NCI-H510A treated with DMSO at 0.1 percent for 48 hours (cell line): Measurements from ENCODE around the gene ANKRD18A.

Experiments
- DNase-seq: peaks from one replicate; lab custom pipeline; 2025; lab: John Stamatoyannopoulos, UW

Gene ANKRD18A

GRCh38 chr9:38620483-38621433, at the start of gene ANKRD18A:
ANKRD18A (minus strand) TSS chr9:38620596; CDS start chr9:38620285, 311 bp downstream.
- DNase-seq: peak; percentile 48

DNA sequence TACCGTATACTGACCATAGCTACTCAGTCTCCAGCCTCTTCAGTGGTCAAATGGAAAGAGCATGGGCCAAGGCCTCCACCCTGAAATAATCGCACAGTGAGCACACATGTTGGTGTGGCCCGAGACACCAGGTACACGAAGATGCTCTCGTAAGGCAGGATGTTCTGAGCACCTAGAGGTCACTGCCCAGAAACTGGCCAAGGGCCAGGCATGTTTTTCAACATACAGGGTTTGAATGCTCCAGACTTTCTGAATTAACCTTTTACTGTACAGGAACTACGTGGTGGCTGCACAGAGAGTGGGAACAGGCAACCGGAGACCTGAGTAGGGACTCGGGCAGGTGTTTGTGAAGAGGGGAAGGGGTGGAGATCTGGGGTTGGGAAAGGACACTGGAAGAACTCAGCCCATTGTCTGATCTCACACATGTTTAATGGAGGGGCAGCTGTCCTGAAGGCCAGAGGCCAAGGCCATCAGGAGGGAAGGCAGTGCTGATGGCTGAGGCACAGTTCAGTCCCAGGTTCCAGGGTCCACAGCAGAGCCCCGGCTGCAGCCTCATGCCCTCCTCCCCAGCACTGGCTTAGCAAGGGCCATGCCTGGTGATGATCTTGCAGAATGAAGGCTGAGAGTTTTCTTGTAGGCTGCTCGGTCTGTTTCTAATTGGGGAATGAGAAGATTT, 48.5 kb upstream of the ANKRD18A start:
- no peak for DNase-seq

DNA sequence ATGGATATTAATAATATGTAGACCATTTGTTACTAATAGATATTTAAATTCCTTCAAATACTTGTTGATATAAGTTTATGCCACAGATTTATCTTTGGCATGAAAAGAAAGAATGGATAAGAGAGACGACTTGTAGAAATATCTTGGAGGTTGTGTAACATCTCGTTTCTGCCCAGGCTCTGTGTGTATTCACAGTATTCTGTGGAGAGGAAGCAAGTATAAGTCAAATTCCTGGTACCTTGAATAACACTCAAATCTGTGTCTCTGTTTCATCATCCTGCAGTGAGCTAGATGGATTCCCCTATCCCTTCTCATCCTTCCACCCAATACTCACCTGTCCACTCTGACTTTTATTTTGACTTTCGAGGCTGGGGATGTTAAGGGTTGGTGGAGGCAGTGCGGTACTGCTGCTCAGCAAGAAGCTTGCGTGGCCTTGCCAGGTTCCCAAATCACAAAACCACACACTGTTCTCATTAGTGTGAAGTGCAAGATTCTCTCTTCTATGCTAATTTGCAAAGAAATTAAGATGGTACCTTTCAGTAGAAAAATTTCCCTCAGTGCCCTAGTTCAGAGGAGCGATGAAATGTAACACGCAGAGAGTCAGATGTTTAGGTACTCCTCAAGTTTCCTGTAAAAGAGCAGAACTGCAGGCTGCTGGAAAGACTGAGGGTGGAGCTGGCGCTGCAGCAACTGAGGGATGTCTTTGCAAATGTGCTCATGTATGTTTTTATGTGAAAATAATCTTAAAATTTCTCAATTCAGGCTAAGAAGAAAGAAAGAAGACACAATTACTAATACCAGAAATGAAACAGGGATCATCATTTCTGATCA, 42.6 kb upstream of the ANKRD18A start:
- no peak for DNase-seq

DNA sequence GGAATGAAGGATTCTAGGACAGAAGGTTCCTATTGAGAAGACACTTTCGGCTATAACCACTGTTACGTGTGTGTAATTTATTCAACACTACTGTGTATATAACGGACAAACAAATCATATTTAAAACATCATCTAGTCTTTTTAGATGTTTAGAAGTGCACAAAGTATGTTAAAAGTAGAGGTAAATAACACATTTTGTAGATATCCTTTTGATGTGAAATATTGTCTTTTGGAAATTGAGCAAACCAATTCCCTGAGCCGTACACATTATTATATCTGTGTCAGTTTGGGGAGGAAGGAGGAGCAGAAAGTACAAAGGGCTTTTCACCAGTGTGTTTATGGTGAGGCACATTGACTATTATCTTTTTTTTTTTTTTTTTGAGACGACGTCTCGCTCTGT, 39.1 kb upstream of the ANKRD18A start:
- no peak for DNase-seq

GRCh38 chr9:38656896-38657295, 36.5 kb upstream of the ANKRD18A start:
- DNase-seq: no peak

GRCh38 chr9:38652486-38652885, 32.1 kb upstream of the ANKRD18A start:
- no peak for DNase-seq

GRCh38 chr9:38652044-38652443, 31.6 kb upstream of the ANKRD18A start:
- DNase-seq: no peak

GRCh38 chr9:38651400-38652042, 31.1 kb upstream of the ANKRD18A start:
- DNase-seq: no peak

DNA sequence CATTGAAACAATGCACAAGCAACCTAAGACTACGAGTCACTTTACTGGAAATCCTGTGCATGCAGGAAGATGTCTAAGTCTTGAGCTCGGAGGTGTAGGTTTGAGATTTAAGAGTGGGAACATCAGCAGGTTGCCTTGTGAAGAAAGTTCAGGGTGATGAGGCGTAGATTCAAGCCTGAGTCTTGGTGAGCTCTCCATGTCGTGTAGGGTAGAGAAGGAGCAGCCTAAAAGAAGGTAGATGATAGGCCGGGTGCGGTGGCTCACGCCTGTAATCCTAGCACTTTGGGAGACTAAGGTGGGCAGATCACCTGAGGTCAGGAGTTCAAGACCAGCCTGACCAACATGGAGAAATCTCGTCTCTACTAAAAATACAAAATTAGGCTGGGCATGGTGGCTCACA, 30.2 kb upstream of the ANKRD18A start:
- DNase-seq: no peak

DNA sequence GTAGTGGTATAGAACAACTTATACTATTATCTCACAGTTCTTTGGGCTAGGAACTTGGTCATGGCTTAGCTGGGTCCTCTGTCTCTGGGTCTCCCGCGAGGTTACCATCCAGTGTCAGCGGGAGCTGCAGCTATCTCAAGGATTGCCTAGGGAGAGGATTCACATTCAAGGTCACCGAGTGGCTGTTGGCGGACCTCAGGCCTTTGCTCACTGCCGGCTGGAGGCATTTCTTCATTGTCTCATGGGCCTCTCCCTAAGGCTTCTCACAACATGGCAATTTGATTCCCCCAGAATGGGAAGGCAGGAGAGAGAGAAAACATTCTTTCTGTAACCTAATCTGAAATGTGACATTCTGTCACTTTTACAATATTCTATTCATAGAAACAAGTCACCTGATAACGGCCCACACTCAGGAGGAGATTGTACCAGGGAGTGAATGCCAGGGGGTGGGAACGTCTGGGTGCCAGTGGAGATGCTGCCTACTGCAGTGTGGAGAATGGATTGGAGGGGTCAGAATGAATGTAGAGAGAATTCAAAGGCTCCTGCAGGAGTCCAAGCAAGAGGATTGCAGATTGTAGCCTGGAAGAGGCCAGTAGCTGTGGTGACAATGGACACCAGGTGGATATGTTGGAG, 29.5 kb upstream of the ANKRD18A start:
- no peak for DNase-seq

- DNase-seq: no peak
These were observed 24.2 kb upstream of the ANKRD18A start for GRCh38 chr9:38644601-38645000.

DNA sequence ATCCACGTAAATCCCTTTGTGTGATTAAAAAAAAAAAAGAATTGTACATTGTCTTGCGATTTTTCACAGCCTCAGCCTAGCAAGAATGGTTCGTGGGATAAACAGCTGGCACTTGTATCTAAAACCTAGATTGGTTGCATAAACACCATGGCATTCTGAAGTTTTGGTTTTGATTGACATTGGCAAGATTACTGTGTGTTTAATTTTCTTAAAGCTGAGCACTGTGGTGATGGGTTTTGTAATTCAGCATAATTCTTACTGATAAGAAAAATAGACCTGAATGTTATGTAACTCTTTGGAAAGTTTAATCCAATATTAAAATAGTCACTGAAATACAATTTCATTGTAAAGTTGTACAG, 23.4 kb upstream of the ANKRD18A start:
- DNase-seq: no peak

DNA sequence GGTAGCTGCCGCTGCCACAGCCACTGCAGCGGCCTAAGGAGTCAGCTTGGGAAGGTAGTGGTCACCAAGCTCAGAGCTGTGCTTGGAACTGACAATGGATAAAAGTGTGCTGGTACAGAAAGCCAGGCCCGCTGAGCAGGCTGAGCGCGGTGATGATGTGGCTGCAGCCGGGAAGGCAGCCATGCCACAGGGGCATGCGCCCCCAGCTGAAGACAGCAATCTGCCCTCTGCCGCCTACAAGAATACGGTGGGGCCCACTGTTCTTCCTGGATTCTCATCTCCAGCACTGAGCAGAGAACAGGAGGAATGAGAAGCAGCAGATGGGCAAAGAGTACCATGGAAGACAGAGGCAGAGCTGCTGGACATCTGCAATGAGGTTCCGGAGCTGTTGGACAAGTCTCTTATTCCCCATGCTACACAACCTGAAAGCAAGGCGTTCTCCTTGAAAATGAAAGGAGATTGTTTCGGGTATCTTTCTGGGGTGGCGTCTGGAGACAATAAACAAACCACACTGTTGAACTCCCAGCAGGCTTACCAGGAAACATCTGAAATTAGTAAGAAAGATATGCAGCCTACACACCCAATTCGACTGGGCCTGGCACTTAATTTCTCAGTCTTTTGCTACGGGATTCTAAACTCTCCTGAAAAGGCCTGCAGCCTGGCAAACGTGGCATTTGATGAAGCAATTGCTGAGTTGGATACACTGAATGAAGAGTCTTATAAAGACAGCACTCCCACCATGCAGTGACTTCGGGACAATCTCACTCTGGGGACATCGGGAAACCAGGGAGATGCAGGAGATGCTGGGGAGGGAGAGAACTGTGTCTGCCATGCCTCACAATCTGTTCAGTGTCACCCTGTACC, 22.8 kb upstream of the ANKRD18A start:
- DNase-seq: no peak

- peak; percentile 40 for DNase-seq
These were observed 21.8 kb upstream of the ANKRD18A start for GRCh38 chr9:38641985-38642864.

DNA sequence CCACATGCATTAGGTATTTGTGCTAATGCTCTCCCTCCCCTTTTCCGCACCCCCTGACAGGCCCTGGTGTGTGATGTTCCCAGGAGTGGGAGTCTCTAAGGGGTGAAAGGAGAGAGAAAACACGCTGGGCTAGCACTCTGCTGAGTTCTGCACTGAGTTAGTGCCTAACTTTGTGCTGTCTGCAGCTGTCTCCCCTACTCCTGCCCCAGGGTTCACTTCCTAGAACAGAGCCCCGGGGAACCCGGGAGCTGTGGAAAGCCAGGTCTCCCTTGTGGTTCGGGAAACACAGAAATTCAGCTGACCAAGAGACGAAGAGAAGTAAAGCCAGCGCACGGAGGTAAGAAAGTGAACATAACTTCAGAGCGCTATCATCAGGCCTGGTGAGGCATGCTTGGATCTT, 20.7 kb upstream of the ANKRD18A start:
- no peak for DNase-seq

DNA sequence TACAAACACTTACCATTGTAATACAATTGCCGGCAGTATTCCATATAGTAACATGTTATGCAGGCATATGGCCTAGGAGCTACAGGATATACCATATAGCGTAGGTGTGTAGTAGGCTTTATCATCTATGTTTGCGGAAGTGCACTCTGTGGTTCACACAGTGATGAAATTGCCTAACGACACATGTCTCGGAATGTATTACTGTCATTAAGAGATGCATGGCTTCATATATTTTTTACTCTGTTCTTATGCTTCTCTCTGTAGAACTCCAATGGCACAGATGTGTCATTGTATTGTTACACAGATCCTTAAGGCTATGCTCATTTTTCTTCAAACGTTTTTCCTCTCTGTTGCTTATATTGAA, 19.2 kb upstream of the ANKRD18A start:
- DNase-seq: no peak

- DNase-seq: no peak
These were observed 18.6 kb upstream of the ANKRD18A start for GRCh38 chr9:38638881-38639576.

DNA sequence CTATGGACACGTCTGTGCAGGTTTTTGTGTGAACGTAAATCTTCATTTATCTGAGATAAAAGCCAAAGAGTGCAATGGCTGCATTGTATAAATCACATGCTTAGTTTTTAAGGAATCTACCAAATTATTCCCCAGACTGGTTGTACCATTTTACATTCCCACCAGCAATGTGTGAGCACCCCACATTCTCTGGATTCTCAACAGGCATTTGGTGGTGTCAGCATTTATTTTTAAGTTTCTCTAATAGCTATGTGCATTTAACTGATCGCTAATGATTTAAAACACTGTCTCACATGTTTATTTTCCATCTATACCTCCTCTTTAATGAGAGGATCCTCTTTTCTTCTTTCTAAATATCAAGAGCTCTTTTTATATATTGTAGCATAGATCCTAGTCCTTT, 13.9 kb upstream of the ANKRD18A start:
- no peak for DNase-seq

- DNase-seq: no peak
These were observed 9.1 kb upstream of the ANKRD18A start for GRCh38 chr9:38629511-38629910.
